GM23248 (cell line): Measurements from ENCODE around the gene GRIPAP1. TPM values are rescaled to one million over a fixed set of nuclear protein-coding genes. Genes with fewer than 3 reads are reported as not detected.

ENCODE experiments used
- DNase-seq: peaks from one replicate; pipeline ENCODE4 v3.0.0-alpha.2; 2015
- H2AFZ ChIP-seq: fragments of 200-600 bp; sonication (generic); 2 replicates; pipeline ENCODE4 v1.6.1; 2016; ENCODE audit warnings: antibody characterized with exemption
- H3F3A ChIP-seq: fragments of 200-600 bp; sonication (generic); 2 replicates; pipeline ENCODE4 v1.6.1; 2016; ENCODE audit warnings: mild to moderate bottlenecking, antibody characterized with exemption, mixed run types; ENCODE audit not compliant: insufficient read depth
- H3K27ac ChIP-seq: fragments of 200-600 bp; sonication (generic); 2 replicates; pipeline ENCODE4 v1.5.1; 2016; ENCODE audit warnings: mild to moderate bottlenecking
- H3K27me3 ChIP-seq: fragments of 200-600 bp; sonication (generic); replicated peaks from 2 replicates; pipeline ENCODE4 v1.6.1; 2016; ENCODE audit warnings: mild to moderate bottlenecking; ENCODE audit not compliant: insufficient read depth
- H3K36me3 ChIP-seq: fragments of 200-600 bp; sonication (generic); 2 replicates; pipeline ENCODE4 v1.6.1; 2016; ENCODE audit warnings: low read depth, mild to moderate bottlenecking
- H3K4me1 ChIP-seq: fragments of 200-600 bp; sonication (generic); 2 replicates; pipeline ENCODE4 v1.6.1; 2016; ENCODE audit warnings: mild to moderate bottlenecking; ENCODE audit not compliant: insufficient read depth
- H3K4me2 ChIP-seq: fragments of 200-600 bp; sonication (generic); one replicate; pipeline ENCODE4 v1.6.1; 2016; ENCODE audit warnings: mild to moderate bottlenecking; ENCODE audit not compliant: unreplicated experiment
- H3K4me3 ChIP-seq: fragments of 200-600 bp; sonication (generic); 2 replicates; pipeline ENCODE4 v1.5.1; 2016; ENCODE audit warnings: mild to moderate bottlenecking
- H3K79me2 ChIP-seq: fragments of 200-600 bp; sonication (generic); 2 replicates; pipeline ENCODE4 v1.6.1; 2016; ENCODE audit warnings: mild to moderate bottlenecking; ENCODE audit not compliant: insufficient read depth
- H3K9ac ChIP-seq: fragments of 200-600 bp; sonication (generic); 2 replicates; pipeline ENCODE4 v1.6.1; 2016; ENCODE audit warnings: mild to moderate bottlenecking
- H3K9me2 ChIP-seq: fragments of 200-600 bp; sonication (generic); 2 replicates; pipeline ENCODE4 v1.6.1; 2016; ENCODE audit warnings: mixed run types, mild to moderate bottlenecking, moderate library complexity; ENCODE audit not compliant: insufficient read depth
- H3K9me3 ChIP-seq: fragments of 200-600 bp; sonication (generic); one replicate; pipeline ENCODE4 v1.6.1; 2017; ENCODE audit warnings: low read depth
- H4K20me1 ChIP-seq: fragments of 200-600 bp; sonication (generic); 2 replicates; pipeline ENCODE4 v1.6.0; 2016; ENCODE audit not compliant: insufficient read depth
- EZH2 ChIP-seq: fragments of 200-600 bp; sonication (generic); IDR thresholded peaks from 2 replicates; pipeline ENCODE4 v1.6.1; 2018; ENCODE audit warnings: antibody characterized with exemption, mild to moderate bottlenecking; ENCODE audit not compliant: insufficient read depth, poor library complexity, severe bottlenecking
- EZH2phosphoT487 ChIP-seq: fragments of 200-600 bp; sonication (generic); IDR thresholded peaks from 2 replicates; pipeline ENCODE4 v1.6.1; 2018; ENCODE audit warnings: antibody characterized with exemption, moderate library complexity, mild to moderate bottlenecking, low read depth; ENCODE audit not compliant: insufficient read depth
- WGBS, 2 experiments: methylation state at CpG; one replicate each; pipeline ENCODE4 v1.1.6; 2015 to 2017; ENCODE audit warnings: low lambda C conversion rate in 2 of 2, low coverage in 1 of 2; ENCODE audit errors: missing lambda C conversion rate in 2 of 2; 5-methylcytosine and 5-hydroxymethylcytosine counted together
- in situ Hi-C: fragments of 300-500 bp; cut with MboI; formaldehyde crosslinking; loops from 2 replicates; pipeline ENCODE4 v1.15.0; 2020
- polyA plus RNA-seq: library from polyadenylated mRNA; unstranded; fragments of >200 nt; fragmentation: Nextera tagmentation; extraction: Ambion mirVana; gene quantifications from 2 replicates; pipeline ENCODE4 v1.2.1, GENCODE V29; 2016
- total RNA-seq: library from RNA; depleted of rRNA; stranded (reverse); fragments of >200 nt; shearing (Covaris generic); gene quantifications from 2 replicates; pipeline ENCODE4 v1.2.3, GENCODE V29; 2014

Gene GRIPAP1
- total and polyA plus RNA-seq, 2 experiments from 2014 or later = 16.5 TPM

- no peak overlapping the region for H3K4me2 ChIP-seq
- H3K27me3 ChIP-seq = no peaks in the 10 kb centered on the region
- no peak for DNase-seq
- no peak for TF ChIP-seq EZH2
- no peak for TF ChIP-seq EZH2phosphoT487
- H3F3A ChIP-seq = no peaks in the 10 kb centered on the region
- H3K36me3 ChIP-seq = no peaks in the 10 kb centered on the region
- no peaks in the 10 kb centered on the region for H3K4me1 ChIP-seq
- 99 to 100% methylated on average over 2 to 4 of the region's 5 CpGs for WGBS, 2 experiments
- no peaks in the 10 kb centered on the region for H4K20me1 ChIP-seq
- in situ Hi-C loops = no loop called here
- no peak overlapping the region for H3K27ac ChIP-seq
- H2AFZ ChIP-seq = no peak overlapping the region
- H3K4me3 ChIP-seq = no peak overlapping the region
- no peak overlapping the region for H3K9ac ChIP-seq
- no peaks in the 10 kb centered on the region for H3K9me3 ChIP-seq
- H3K79me2 ChIP-seq = peaks cover 16% of the 10 kb centered on the region
- H3K9me2 ChIP-seq = no peaks in the 10 kb centered on the region
These were observed 3.0 kb downstream of the GRIPAP1 start for GRCh38 chrX:48999030-48999429.

GRCh38 chrX:48998391-48998790 is 3.7 kb downstream of the GRIPAP1 start:
- 95 to 100% methylated on average over 4 of the region's 4 CpGs for WGBS, 2 experiments
- H3K9me3 ChIP-seq = no peaks in the 10 kb centered on the region

GRCh38 chrX:48997865-48998264 is 4.2 kb downstream of the GRIPAP1 start:
- 11 to 15% methylated on average over 1 of the region's 1 CpG for WGBS, 2 experiments
- Histone ChIP-seq H3K9me3 (no peaks in the 10 kb centered on the region), H3K36me3 (no peaks in the 10 kb centered on the region), H3F3A (no peaks in the 10 kb centered on the region), H3K27me3 (no peaks in the 10 kb centered on the region), H3K27ac (no peak overlapping the region), H3K4me1 (no peaks in the 10 kb centered on the region), H3K4me2 (no peak overlapping the region), H3K9me2 (no peaks in the 10 kb centered on the region), H3K79me2 (peaks cover 16% of the 10 kb centered on the region), H3K9ac (no peak overlapping the region), H3K4me3 (no peak overlapping the region), H4K20me1 (no peaks in the 10 kb centered on the region), H2AFZ (no peak overlapping the region)
- in situ Hi-C loops = no loop called here
- TF ChIP-seq EZH2phosphoT487 (no peak), EZH2 (no peak)
- DNase-seq = no peak

More at GRCh38 chrX:48998391-48998790, 3.7 kb downstream of the GRIPAP1 start:
- Histone ChIP-seq H3K4me2 (no peak overlapping the region), H3K36me3 (no peaks in the 10 kb centered on the region), H3F3A (no peaks in the 10 kb centered on the region), H3K4me1 (no peaks in the 10 kb centered on the region), H3K27ac (no peak overlapping the region), H3K9me2 (no peaks in the 10 kb centered on the region), H3K9ac (no peak overlapping the region), H3K79me2 (peaks cover 16% of the 10 kb centered on the region), H3K27me3 (no peaks in the 10 kb centered on the region), H3K4me3 (no peak overlapping the region), H4K20me1 (no peaks in the 10 kb centered on the region), H2AFZ (no peak overlapping the region)
- TF ChIP-seq EZH2phosphoT487 = no peak
- no peak for TF ChIP-seq EZH2
- in situ Hi-C loops = no loop called here
- DNase-seq = no peak

GRCh38 chrX:48997455-48997854 is 4.6 kb downstream of the GRIPAP1 start:
- no peak overlapping the region for H3K4me3 ChIP-seq
- no peak for TF ChIP-seq EZH2phosphoT487
- no peak for TF ChIP-seq EZH2
- in situ Hi-C loops = no loop called here
- DNase-seq = no peak
- H3K27me3 ChIP-seq = no peaks in the 10 kb centered on the region
- 100% methylated on average over 1 to 3 of the region's 3 CpGs for WGBS, 2 experiments
- no peaks in the 10 kb centered on the region for H3K9me3 ChIP-seq
- H2AFZ ChIP-seq = no peak overlapping the region
- H3K4me1 ChIP-seq = no peaks in the 10 kb centered on the region
- H3K27ac ChIP-seq = no peak overlapping the region
- no peak overlapping the region for H3K4me2 ChIP-seq
- no peaks in the 10 kb centered on the region for H3K36me3 ChIP-seq
- no peaks in the 10 kb centered on the region for H3K9me2 ChIP-seq
- peaks cover 16% of the 10 kb centered on the region for H3K79me2 ChIP-seq
- no peaks in the 10 kb centered on the region for H4K20me1 ChIP-seq
- H3K9ac ChIP-seq = no peak overlapping the region
- no peaks in the 10 kb centered on the region for H3F3A ChIP-seq

GRCh38 chrX:48996969-48997368 is 5.1 kb downstream of the GRIPAP1 start:
- no peak for TF ChIP-seq EZH2
- TF ChIP-seq EZH2phosphoT487 = no peak
- Histone ChIP-seq H3K4me1 (no peaks in the 10 kb centered on the region), H3K9me3 (no peaks in the 10 kb centered on the region), H3K4me2 (no peak overlapping the region), H4K20me1 (no peaks in the 10 kb centered on the region), H3K27ac (no peak overlapping the region), H3K4me3 (no peak overlapping the region), H3K36me3 (no peaks in the 10 kb centered on the region), H3K9ac (no peak overlapping the region), H2AFZ (no peak overlapping the region), H3K9me2 (no peaks in the 10 kb centered on the region), H3F3A (no peaks in the 10 kb centered on the region), H3K27me3 (no peaks in the 10 kb centered on the region), H3K79me2 (peaks cover 15% of the 10 kb centered on the region)
- 56 to 88% methylated on average over 4 to 6 of the region's 6 CpGs for WGBS, 2 experiments
- in situ Hi-C loops = no loop called here
- DNase-seq = no peak
